ENCODE measurements around the gene KCNN4. TPM values are rescaled to one million over a fixed set of nuclear protein-coding genes. Genes with fewer than 3 reads are reported as not detected.
A peak's percentile ranks its signal among the peaks of the same experiment; 100 is the strongest.

The KCNN4 gene
- total and polyA plus RNA-seq, 10 of the 15 experiments (the other 5 are each of a cell fraction or from before 2014, with no cell fraction given), result 1.4 to 112 (median 77.9) TPM

GRCh38 chr19:43779147-43779819 is 1.5 kb downstream of the KCNN4 start (continued):
- TF ChIP-seq, protein P1, sequence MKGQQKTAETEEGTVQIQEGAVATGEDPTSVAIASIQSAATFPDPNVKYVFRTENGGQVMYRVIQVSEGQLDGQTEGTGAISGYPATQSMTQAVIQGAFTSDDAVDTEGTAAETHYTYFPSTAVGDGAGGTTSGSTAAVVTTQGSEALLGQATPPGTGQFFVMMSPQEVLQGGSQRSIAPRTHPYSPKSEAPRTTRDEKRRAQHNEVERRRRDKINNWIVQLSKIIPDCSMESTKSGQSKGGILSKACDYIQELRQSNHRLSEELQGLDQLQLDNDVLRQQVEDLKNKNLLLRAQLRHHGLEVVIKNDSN (IDR thresholded peaks at IDR 0.05; ENCODE audit: borderline replicate concordance, extremely low read length, insufficient read depth, low read depth, low read length), result no peak
- TF ChIP-seq REST (IDR thresholded peaks at IDR 0.05; ENCODE audit: low read depth, low read length) (no peak), IKZF1 (conservative IDR thresholded peaks at IDR 0.05) (peak; percentile 24; the same call in 1 of the 2 replicates)

GRCh38 chr19:43778651-43779050 is 2.1 kb downstream of the KCNN4 start:
- BruUV-seq (replicated peaks), result no TSS peak
- no peak for FAIRE-seq
- Histone ChIP-seq H3K27me3 (replicated peaks in 1 of 2; ENCODE audit: control insufficient read depth in 2 of 2, insufficient read depth in 2 of 2, low read length in 1 of 2) (no peaks in the 10 kb centered on the region), H3K27ac (ENCODE audit: control insufficient read depth, insufficient read depth) (peak overlapping the region; percentile 95), H3K9ac (ENCODE audit: control insufficient read depth, insufficient read depth, low read length) (peak overlapping the region; percentile 88), H3K79me2 (ENCODE audit: control insufficient read depth, insufficient read depth, low read length) (peaks cover 64% of the 10 kb centered on the region), H3K4me2 (ENCODE audit: control insufficient read depth, insufficient read depth) (peak overlapping the region; percentile 83), H4K20me1 (ENCODE audit: control insufficient read depth, insufficient read depth) (no peaks in the 10 kb centered on the region), H2AFZ (ENCODE audit: control insufficient read depth, low read depth, low read length) (no peak overlapping the region), H3K4me1 (ENCODE audit: control insufficient read depth, insufficient read depth, low read length) (peaks cover 57% of the 10 kb centered on the region), H3K4me3 (peak overlapping the region; percentile 100), H3K36me3 (ENCODE audit: control insufficient read depth in 2 of 2, insufficient read depth in 2 of 2, low read length in 1 of 2) (peaks cover 3 to 10% of the 10 kb centered on the region in 2 experiments), H3K9me3 (replicated peaks; ENCODE audit: control insufficient read depth, insufficient read depth, low read length) (no peaks in the 10 kb centered on the region)
- CTCF ChIA-PET, result interaction anchor here (1.0 to 9.2 kb wide), 7 partner anchors 11 to 183 kb away, joined by 3 to 324 read pairs (median 8); partner anchors contain the start of genes IRGQ and SMG9
- no peak for DNase-seq (ENCODE audit: low read depth, low spot score)
- no peak for ATAC-seq
- in situ Hi-C loops (cut with MboI) (no loop called here), intact Hi-C loops (cut with micrococcal nuclease; ENCODE audit: unreplicated experiment) (loop anchor here (2.0 kb wide), 1 partner anchor 110 kb away; no protein-coding TSS in a partner anchor)
- peak; percentile 65 for TF ChIP-seq MEF2B (IDR thresholded peaks at IDR 0.05; ENCODE audit: partially characterized antibody, poor library complexity, severe bottlenecking)
- TF ChIP-seq ATF7 (IDR thresholded peaks at IDR 0.05; ENCODE audit: low read depth), result peak; percentile 49
- TF ChIP-seq CEBPB (IDR thresholded peaks at IDR 0.05; ENCODE audit: borderline replicate concordance in 1 of 2, low read depth in 2 of 2, low read length in 2 of 2), result no peak
- TF ChIP-seq TCF12 (IDR thresholded peaks at IDR 0.05; ENCODE audit: low read depth, low read length), result peak; percentile 63; the same call in 1 of the 2 replicates
- no peak for TF ChIP-seq SMARCA5 (IDR thresholded peaks at IDR 0.05)
- 0 out of 2 replicates have a peak, but pooled peaks have one; percentile 18 for TF ChIP-seq TCF3 (IDR thresholded peaks at IDR 0.05; ENCODE audit: borderline replicate concordance, insufficient read depth, low read depth, low read length)
- no peak for TF ChIP-seq ATF2 (IDR thresholded peaks at IDR 0.05; ENCODE audit: low read length)
- TF ChIP-seq ESRRA (IDR thresholded peaks at IDR 0.05; ENCODE audit: low read length), result no peak
- TF ChIP-seq NRF1 (conservative IDR thresholded peaks at IDR 0.05; ENCODE audit: low read depth, low read length), result no peak
- TF ChIP-seq NFXL1 (IDR thresholded peaks at IDR 0.05; ENCODE audit: borderline replicate concordance), result no peak
- TF ChIP-seq RAD51 (IDR thresholded peaks at IDR 0.05), result peak; percentile 21; the same call in 1 of the 2 replicates
- SMC1A ChIA-PET (ENCODE audit: uncharacterized antibody, unreplicated experiment), result interaction anchor here (0.8 to 8.3 kb wide), 12 partner anchors 8 to 254 kb away, joined by 3 to 325 read pairs (median 4); partner anchors contain the start of genes PLAUR and SMG9
- RAD21 ChIA-PET (ENCODE audit: unreplicated experiment), result interaction anchor here (1.8 to 7.4 kb wide), 7 partner anchors 13 to 110 kb away, joined by 5 to 148 read pairs (median 86); partner anchors contain the start of genes PLAUR and SMG9
- POLR2A ChIA-PET, result interaction anchor here (0.9 to 8.4 kb wide), 5 partner anchors 19 to 183 kb away, joined by 3 to 389 read pairs (median 13); partner anchors contain the start of genes IRGQ and SMG9
- 0% methylated on average over 1 of the region's 1 CpG for WGBS (ENCODE audit: insufficient coverage, insufficient replicate concordance, low lambda C conversion rate, missing lambda C conversion rate)
